A549 (cell line): ENCODE data around the gene EIF4G2. TPM values are rescaled to one million over a fixed set of nuclear protein-coding genes. Genes with fewer than 3 reads are reported as not detected.

Experiments used
- ATAC-seq, 2 experiments: fragments of 200-7000 bp in 1 of 2; fragments of >200 bp in 1 of 2; cut with Nextera tagmentation in 1 of 2; cut with Tn5 transposase in 1 of 2; 3 replicates each; pipeline versions ENCODE4 v1.8.0 to v1.9.1; 2018 to 2020; ENCODE audit warnings: mild to moderate bottlenecking in 1 of 2, moderate library complexity in 1 of 2
- CTCF ChIA-PET: fragments of 300-600 bp; sonication (Branson Sonifier 250); formaldehyde crosslinking; extraction: SDS; loops from one replicate; lab custom pipeline; 2021; ENCODE audit warnings: antibody characterized with exemption, inconsistent platforms; lab: Yijun Ruan, JAX
- POLR2A ChIA-PET: fragments of 350-600 bp; formaldehyde crosslinking; extraction: SDS; loops from one replicate; lab custom pipeline; 2021; ENCODE audit warnings: antibody characterized with exemption, inconsistent platforms; lab: Yijun Ruan, JAX
- DNase-seq, 2 experiments: peaks; one replicate each; pipeline versions ENCODE4 v3.0.0 to v3.0.0-alpha.2; 2011 to 2016; ENCODE audit warnings: low read depth in 1 of 2, low spot score in 1 of 2
- FAIRE-seq: peaks from 2 replicates; lab custom pipeline; 2011; peaks lifted over from hg19 to GRCh38; lab: Jason Lieb, UNC
- H3K27ac ChIP-seq, 2 experiments: fragments of >200 bp; sonication (Bioruptor Twin); formaldehyde crosslinking; 3 replicates each; pipeline ENCODE4 v1.5.1; 2016 to 2017
- H3K4me1 ChIP-seq: fragments of >200 bp; sonication (Bioruptor Twin); formaldehyde crosslinking; 3 replicates; pipeline ENCODE4 v1.6.1; 2016
- H3K4me2 ChIP-seq: fragments of >200 bp; sonication (Bioruptor Twin); formaldehyde crosslinking; 3 replicates; pipeline ENCODE4 v1.6.1; 2016
- H3K4me3 ChIP-seq: fragments of >200 bp; sonication (Bioruptor Twin); formaldehyde crosslinking; 3 replicates; pipeline ENCODE4 v1.5.1; 2016
- H3K9me3 ChIP-seq: fragments of >200 bp; sonication (Bioruptor Twin); formaldehyde crosslinking; 3 replicates; pipeline ENCODE4 v1.6.1; 2016
- BCL3 ChIP-seq: fragments of >200 bp; sonication (Bioruptor Twin); formaldehyde crosslinking; IDR thresholded peaks from 3 replicates; pipeline ENCODE4 v1.6.1; 2016
- CHD4 ChIP-seq: fragments of 200-600 bp; sonication (generic); IDR thresholded peaks from 2 replicates; pipeline ENCODE4 v1.6.1; 2016; ENCODE audit warnings: antibody characterized with exemption, mild to moderate bottlenecking, borderline replicate concordance
- E2F6 ChIP-seq: IDR thresholded peaks from 2 replicates; pipeline ENCODE4 v1.6.1; 2012; ENCODE audit warnings: low read depth, borderline replicate concordance
- EHF ChIP-seq: fragments of 250-450 bp; sonication (Bioruptor Pico); IDR thresholded peaks from 2 replicates; pipeline ENCODE4 v1.5.0; 2020; ENCODE audit warnings: mild to moderate bottlenecking
- EHMT2 ChIP-seq: fragments of 200-600 bp; sonication (generic); IDR thresholded peaks from 2 replicates; pipeline ENCODE4 v1.6.1; 2016; ENCODE audit warnings: antibody characterized with exemption, low read depth, mild to moderate bottlenecking, moderate library complexity
- FOSL2 ChIP-seq, 2 experiments: fragments of 450-650 bp in 1 of 2; fragments of >200 bp in 1 of 2; sonication (Bioruptor Twin) in 1 of 2; formaldehyde crosslinking; IDR thresholded peaks; 2 replicates each; pipeline versions ENCODE4 v1.5.0 to v1.6.1; 2016 to 2020; ENCODE audit warnings: mild to moderate bottlenecking in 1 of 2, moderate library complexity in 1 of 2
- FOXS1 ChIP-seq: fragments of 250-450 bp; sonication (Bioruptor Pico); IDR thresholded peaks from 2 replicates; pipeline ENCODE4 v1.5.0; 2020; ENCODE audit warnings: mild to moderate bottlenecking, moderate library complexity
- GATA3 ChIP-seq: IDR thresholded peaks from 2 replicates; pipeline ENCODE4 v1.6.1; 2012; ENCODE audit warnings: borderline replicate concordance
- HMGXB4 ChIP-seq: fragments of 250-450 bp; sonication (Bioruptor Pico); IDR thresholded peaks from 2 replicates; pipeline ENCODE4 v1.5.0; 2021; ENCODE audit warnings: mild to moderate bottlenecking, moderate library complexity, borderline replicate concordance
- JUN ChIP-seq, 2 experiments: fragments of >200 bp; sonication (Bioruptor Twin); formaldehyde crosslinking; IDR thresholded peaks; 2 replicates in 1 of 2; 3 replicates in 1 of 2; pipeline ENCODE4 v1.6.1; 2016 to 2017
- KDM1A ChIP-seq: fragments of 200-600 bp; sonication (generic); IDR thresholded peaks from 2 replicates; pipeline ENCODE4 v1.6.1; 2016; ENCODE audit warnings: low read depth, mild to moderate bottlenecking
- KDM5A ChIP-seq: fragments of 200-600 bp; sonication (generic); IDR thresholded peaks from 2 replicates; pipeline ENCODE4 v1.6.1; 2016; ENCODE audit warnings: antibody characterized with exemption, mild to moderate bottlenecking
- MAFK ChIP-seq: fragments of 450-650 bp; IDR thresholded peaks from 2 replicates; pipeline ENCODE4 v1.6.1; 2014; ENCODE audit not compliant: partially characterized antibody
- MAX ChIP-seq: IDR thresholded peaks from 2 replicates; pipeline ENCODE4 v1.6.1; 2012
- MAZ ChIP-seq: fragments of 150-350 bp; IDR thresholded peaks from 2 replicates; pipeline ENCODE4 v1.6.1; 2014; ENCODE audit warnings: antibody characterized with exemption, low read depth, low read length, borderline replicate concordance
- NPAS2 ChIP-seq: fragments of 250-450 bp; sonication (Bioruptor Pico); IDR thresholded peaks from 2 replicates; pipeline ENCODE4 v1.8.0; 2022; ENCODE audit warnings: mild to moderate bottlenecking, moderate library complexity, borderline replicate concordance
- PBX3 ChIP-seq: IDR thresholded peaks from 2 replicates; pipeline ENCODE4 v1.6.1; 2012
- POLR2A ChIP-seq: IDR thresholded peaks from 2 replicates; pipeline ENCODE4 v1.6.1; 2012; ENCODE audit warnings: mild to moderate bottlenecking, low read length
- POLR2AphosphoS2 ChIP-seq: conservative IDR thresholded peaks from 2 replicates; pipeline ENCODE4 v1.6.1; 2012; ENCODE audit warnings: low read length, improper control_type of control experiment, inconsistent platforms
- RAD21 ChIP-seq, 2 experiments: fragments of >200 bp in 1 of 2; sonication (Bioruptor Twin) in 1 of 2; formaldehyde crosslinking in 1 of 2; IDR thresholded peaks in 1 of 2; conservative IDR thresholded peaks in 1 of 2; 2 replicates in 1 of 2; 3 replicates in 1 of 2; pipeline ENCODE4 v1.6.1; 2012 to 2018; ENCODE audit warnings: inconsistent platforms in 1 of 2
- RCOR1 ChIP-seq: fragments of 150-350 bp; IDR thresholded peaks from 2 replicates; pipeline ENCODE4 v1.6.1; 2014; ENCODE audit warnings: antibody characterized with exemption, low read length, low read depth
- REST ChIP-seq: fragments of 200-600 bp; sonication (generic); IDR thresholded peaks from 2 replicates; pipeline ENCODE4 v1.6.1; 2016; ENCODE audit warnings: antibody characterized with exemption, mild to moderate bottlenecking, moderate library complexity
- TFCP2L1 ChIP-seq: fragments of 250-450 bp; sonication (Bioruptor Pico); IDR thresholded peaks from 2 replicates; pipeline ENCODE4 v1.5.0; 2021; ENCODE audit warnings: mild to moderate bottlenecking
- ZC3H11A ChIP-seq: fragments of 450-650 bp; IDR thresholded peaks from 2 replicates; pipeline ENCODE4 v1.6.1; 2014; ENCODE audit warnings: antibody characterized with exemption, mild to moderate bottlenecking
- ZSCAN20 ChIP-seq: fragments of 250-450 bp; sonication (Bioruptor Pico); IDR thresholded peaks from 2 replicates; pipeline ENCODE4 v1.8.0; 2022; ENCODE audit warnings: mild to moderate bottlenecking, moderate library complexity
- WGBS: methylation state at CpG from one replicate; pipeline ENCODE4 v1.1.6; 2017; ENCODE audit errors: missing lambda C conversion rate; 5-methylcytosine and 5-hydroxymethylcytosine counted together
- polyA plus RNA-seq, 4 experiments: library from polyadenylated mRNA; depleted of rRNA in 3 of 4; stranded (reverse); fragments of >200 nt; fragmentation: RNase III in 1 of 4; extraction: RNeasy Plus Mini Kit Qiagen cat#74134 plus additional on column Dnase treatment in 1 of 4; gene quantifications; 2 replicates in 3 of 4; 3 replicates in 1 of 4; pipeline ENCODE4 v1.2.3, GENCODE V29; 2011 to 2017

EIF4G2 gene
- polyA plus RNA-seq, 2 of the 4 experiments (the other 2 are of a cell fraction): 901 to 1,171 TPM

- 1% methylated on average over 53 of the region's 59 CpGs for WGBS
- CTCF ChIA-PET: interaction anchor here (0.7 to 2.8 kb wide), 14 partner anchors 36 to 941 kb away, joined by 3 to 12 read pairs (median 5); no protein-coding TSS in a partner anchor
- H3K4me1 ChIP-seq: peaks cover 36% of the 10 kb centered on the region
- DNase-seq (peak; percentile 87 to 98), FAIRE-seq (no peak), ATAC-seq (peak; percentile 96)
- TF ChIP-seq MAX: peak; percentile 65
- TF ChIP-seq BCL3: peak; percentile 90
- TF ChIP-seq HMGXB4: no peak
- TF ChIP-seq EHF: no peak
- no peak for TF ChIP-seq POLR2AphosphoS2
- peak; percentile 84 for TF ChIP-seq KDM5A
- TF ChIP-seq GATA3: peak; percentile 60; the same call in 1 of the 2 replicates
- no peak for TF ChIP-seq NPAS2 (CRISPR knock-in tag)
- peak; percentile 76 for TF ChIP-seq POLR2A
- no peak for TF ChIP-seq ZSCAN20 (CRISPR knock-in tag)
- TF ChIP-seq JUN (IDR thresholded peaks at IDR 0.05): peak; percentile 83 to 92; a peak in 4 of 5 replicates
- TF ChIP-seq RCOR1: 0 out of 2 replicates have a peak, but pooled peaks have one; percentile 39
- TF ChIP-seq KDM1A: no peak
- TF ChIP-seq ZC3H11A: 0 out of 2 replicates have a peak, but pooled peaks have one; percentile 7
- TF ChIP-seq FOSL2 (IDR thresholded peaks at IDR 0.05): no peak
- peak; percentile 72 for TF ChIP-seq FOSL2 (CRISPR knock-in tag; IDR thresholded peaks at IDR 0.05)
- TF ChIP-seq MAFK: peak; percentile 84
- peak; percentile 92 for TF ChIP-seq PBX3
- TF ChIP-seq TFCP2L1: 0 out of 2 replicates have a peak, but pooled peaks have one; percentile 32
- peak; percentile 31 for TF ChIP-seq E2F6
- peak; percentile 12; a peak in 1 of 5 replicates for TF ChIP-seq RAD21 (conservative IDR thresholded peaks at IDR 0.05 in 1 of 2, IDR thresholded peaks at IDR 0.05 in 1 of 2)
- H3K4me2 ChIP-seq: peak within 1 kb of the TSS; percentile 96
- H3K4me3 ChIP-seq: peak within 1 kb of the TSS; percentile 91
- H3K9me3 ChIP-seq: no peaks in the 10 kb centered on the region
- POLR2A ChIA-PET: interaction anchor here (0.5 to 4.2 kb wide), 27 partner anchors 9 to 1307 kb away, joined by 3 to 141 read pairs (median 6); partner anchors contain the start of genes CTR9 and EIF4G2
- H3K27ac ChIP-seq: peak within 1 kb of the TSS; percentile 95 to 98
These were observed 49.1 kb upstream of the EIF4G2 start, which contains the start of gene ZBED5 for GRCh38 chr11:10857709-10858438. ZBED5 (minus strand) TSS chr11:10858053; CDS start chr11:10854945, 3,108 bp downstream.

- ChIA-PET POLR2A (interaction anchor here (0.5 to 4.2 kb wide), 21 partner anchors 9 to 1307 kb away, joined by 3 to 141 read pairs (median 7); partner anchors contain the start of genes CTR9 and EIF4G2), CTCF (interaction anchor here (1.1 to 2.8 kb wide), 8 partner anchors 36 to 941 kb away, joined by 3 to 12 read pairs (median 6); no protein-coding TSS in a partner anchor)
- peak overlapping the region; percentile 91 for H3K4me3 ChIP-seq
- ATAC-seq: peak; percentile 22 to 25
- peaks cover 32% of the 10 kb centered on the region for H3K4me1 ChIP-seq
- WGBS: 0% methylated on average over 9 of the region's 14 CpGs
- H3K9me3 ChIP-seq: no peaks in the 10 kb centered on the region
- no peak for FAIRE-seq
- H3K27ac ChIP-seq: peak overlapping the region; percentile 95 to 98
- H3K4me2 ChIP-seq: peak overlapping the region; percentile 96
- no peak for DNase-seq
- TF ChIP-seq EHMT2 (no peak), POLR2AphosphoS2 (no peak), ZC3H11A (no peak), CHD4 (no peak), TFCP2L1 (no peak), FOXS1 (CRISPR knock-in tag) (no peak), REST (no peak), NPAS2 (CRISPR knock-in tag) (no peak), MAZ (no peak)
These were observed 48.7 kb upstream of the EIF4G2 start for GRCh38 chr11:10857459-10857708.
